ENCODE results near the gene LVRN.

LVRN gene

GRCh38 chr5:116032094-116032517, 69.8 kb downstream of the LVRN start, which contains the start of gene ARL14EPL:
ARL14EPL (plus strand) TSS chr5:116032472; CDS start chr5:116051466, 18,994 bp downstream.
- DNase-seq, result peak; percentile 85

GRCh38 chr5:116032991-116033390, 70.7 kb downstream of the LVRN start:
- no peak for DNase-seq

- DNase-seq, result no peak
Observed at GRCh38 chr5:116035123-116035522, 72.8 kb downstream of the LVRN start.

GRCh38 chr5:116037236-116037822, 75.1 kb downstream of the LVRN start:
- DNase-seq, result no peak

- DNase-seq, result peak; percentile 62
Observed at GRCh38 chr5:116038817-116039216, 76.5 kb downstream of the LVRN start.

GRCh38 chr5:116042375-116042774, 80.1 kb downstream of the LVRN start:
- no peak for DNase-seq

- no peak for DNase-seq
Observed at GRCh38 chr5:116044073-116044472, 81.8 kb downstream of the LVRN start.

GRCh38 chr5:116045821-116046220, 83.5 kb downstream of the LVRN start:
- no peak for DNase-seq

GRCh38 chr5:116046261-116046660, 84.0 kb downstream of the LVRN start:
- no peak for DNase-seq

- no peak for DNase-seq
Observed at GRCh38 chr5:116046823-116047222, 84.5 kb downstream of the LVRN start.

- DNase-seq, result peak; percentile 19
Observed at GRCh38 chr5:116058346-116058936, 96.2 kb downstream of the LVRN start.

- no peak for DNase-seq
Observed at GRCh38 chr5:116062352-116062751, 100.1 kb downstream of the LVRN start.

GRCh38 chr5:116063950-116064349, 101.7 kb downstream of the LVRN start:
- no peak for DNase-seq

- peak; percentile 33 for DNase-seq
Observed at GRCh38 chr5:116068028-116068632, 105.9 kb downstream of the LVRN start.

GRCh38 chr5:116071211-116071610, 108.9 kb downstream of the LVRN start:
- no peak for DNase-seq

GRCh38 chr5:116075191-116075831, 113.0 kb downstream of the LVRN start:
- peak; percentile 55 for DNase-seq

GRCh38 chr5:116076496-116076895, 114.2 kb downstream of the LVRN start:
- peak; percentile 88 for DNase-seq

Data from MV-4-11 (cell line).